WTC11 (cell line): ENCODE data around the gene ADGRB3.

Source experiments
- ARID4B ChIP-seq: sonication (generic); formaldehyde crosslinking; IDR thresholded peaks from 2 replicates; pipeline ENCODE4 v1.8.0; 2023; ENCODE audit warnings: missing genetic modification reagents, mild to moderate bottlenecking, borderline replicate concordance
- CTCF ChIP-seq: fragments of 200-600 bp; IDR thresholded peaks from 2 replicates; pipeline ENCODE4 v1.8.0; 2022; ENCODE audit warnings: antibody characterized with exemption
- FOXP1 ChIP-seq: sonication (generic); formaldehyde crosslinking; IDR thresholded peaks from 2 replicates; pipeline ENCODE4 v1.8.0; 2022; ENCODE audit warnings: missing genetic modification reagents, mild to moderate bottlenecking, moderate library complexity, borderline replicate concordance
- GABPB1 ChIP-seq: sonication (generic); formaldehyde crosslinking; IDR thresholded peaks from 2 replicates; pipeline ENCODE4 v1.8.1; 2023; ENCODE audit warnings: mild to moderate bottlenecking, missing genetic modification reagents
- GRHL2 ChIP-seq: fragments of 250-450 bp; sonication (Bioruptor Pico); IDR thresholded peaks from 2 replicates; pipeline ENCODE4 v1.8.0; 2022; ENCODE audit warnings: mild to moderate bottlenecking, moderate library complexity; ENCODE audit not compliant: insufficient replicate concordance, severe bottlenecking
- NFE2L1 ChIP-seq: sonication (generic); formaldehyde crosslinking; IDR thresholded peaks from 2 replicates; pipeline ENCODE4 v1.8.1; 2023; ENCODE audit warnings: missing genetic modification reagents
- NFYB ChIP-seq: sonication (generic); formaldehyde crosslinking; conservative IDR thresholded peaks from 2 replicates; pipeline ENCODE4 v1.8.0; 2022; ENCODE audit warnings: low read depth, missing genetic modification reagents
- NR3C1 ChIP-seq: sonication (generic); formaldehyde crosslinking; conservative IDR thresholded peaks from 2 replicates; pipeline ENCODE4 v1.8.1; 2023; ENCODE audit warnings: low read depth, mild to moderate bottlenecking, missing genetic modification reagents
- TCF7 ChIP-seq: sonication (generic); formaldehyde crosslinking; IDR thresholded peaks from 2 replicates; pipeline ENCODE4 v1.8.0; 2022; ENCODE audit warnings: mild to moderate bottlenecking, low read depth, missing genetic modification reagents, moderate library complexity
- ZBTB43 ChIP-seq: sonication (generic); formaldehyde crosslinking; IDR thresholded peaks from 2 replicates; pipeline ENCODE4 v1.8.1; 2023; ENCODE audit warnings: mild to moderate bottlenecking, missing genetic modification reagents
- ZNF232 ChIP-seq: sonication (generic); formaldehyde crosslinking; IDR thresholded peaks from 2 replicates; pipeline ENCODE4 v1.8.0; 2022; ENCODE audit warnings: mild to moderate bottlenecking, missing genetic modification reagents
- ZSCAN18 ChIP-seq: fragments of 250-450 bp; sonication (Bioruptor Pico); IDR thresholded peaks from 2 replicates; pipeline ENCODE4 v2.1.2; 2022; ENCODE audit warnings: mild to moderate bottlenecking, moderate library complexity

GRCh38 chr6:69238067-69238466, 603.0 kb downstream of the ADGRB3 start:
- no peak for TF ChIP-seq NFYB (CRISPR knock-in tag)
- no peak for TF ChIP-seq ZBTB43
- TF ChIP-seq ARID4B, result no peak
- no peak for TF ChIP-seq NR3C1 (CRISPR knock-in tag)
- no peak for TF ChIP-seq ZSCAN18 (CRISPR knock-in tag)
- no peak for TF ChIP-seq NFE2L1
- no peak for TF ChIP-seq GRHL2 (CRISPR knock-in tag)
- no peak for TF ChIP-seq CTCF
- TF ChIP-seq ZNF232 (CRISPR knock-in tag), result no peak
- no peak for TF ChIP-seq GABPB1
- TF ChIP-seq TCF7 (CRISPR knock-in tag), result no peak
- no peak for TF ChIP-seq FOXP1 (CRISPR knock-in tag)
